ENCODE results near the gene ITGB5.

ITGB5 gene

GRCh38 chr3:124867511-124867910 lies 19.7 kb downstream of the ITGB5 start:
- DNase-seq (ENCODE audit: low read depth, low spot score) = no peak

DNA sequence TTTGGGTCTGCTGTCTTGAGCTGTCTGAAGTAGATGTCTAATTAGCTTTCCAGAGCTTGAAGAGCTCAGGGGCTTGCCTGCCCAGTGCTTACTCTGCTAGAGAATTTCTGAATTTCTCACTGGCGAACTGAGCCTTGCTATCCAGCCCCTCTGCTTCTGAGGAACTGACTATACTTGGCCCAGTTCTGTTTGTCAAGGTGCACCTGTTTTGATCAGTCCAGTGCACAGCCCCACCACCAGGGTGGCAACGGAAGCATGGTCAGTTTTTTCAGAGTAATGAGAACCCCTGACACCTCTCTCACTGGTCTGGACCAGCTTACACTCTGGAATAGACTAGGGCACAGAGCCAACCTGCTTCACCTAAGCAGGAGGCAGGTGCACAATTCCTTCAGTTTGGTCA lies 25.2 kb downstream of the ITGB5 start:
- DNase-seq (ENCODE audit: low read depth, low spot score) = no peak

DNA sequence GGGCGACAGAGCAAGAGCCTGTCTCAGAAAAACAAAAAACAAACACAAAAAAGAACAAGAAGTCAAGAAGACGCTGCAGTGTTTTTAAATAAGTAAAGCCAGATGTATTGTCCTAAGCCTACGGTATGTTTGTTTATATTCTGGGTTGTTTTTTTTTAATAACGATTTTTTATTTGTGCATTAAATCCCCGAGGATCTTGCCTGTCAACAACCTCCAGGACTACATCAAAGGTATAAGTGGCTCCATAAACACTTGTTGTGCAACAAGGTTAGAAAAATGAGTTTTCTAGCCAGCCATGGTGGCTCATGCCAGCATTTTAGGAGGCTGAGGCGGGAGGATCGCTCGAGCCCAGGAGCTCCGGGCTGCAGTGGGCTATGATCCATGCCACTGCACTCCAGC lies 26.1 kb downstream of the ITGB5 start:
- DNase-seq (ENCODE audit: low read depth, low spot score) = no peak

- no peak for DNase-seq (ENCODE audit: low read depth, low spot score)
Observed at GRCh38 chr3:124860599-124860998, 26.6 kb downstream of the ITGB5 start.

DNA sequence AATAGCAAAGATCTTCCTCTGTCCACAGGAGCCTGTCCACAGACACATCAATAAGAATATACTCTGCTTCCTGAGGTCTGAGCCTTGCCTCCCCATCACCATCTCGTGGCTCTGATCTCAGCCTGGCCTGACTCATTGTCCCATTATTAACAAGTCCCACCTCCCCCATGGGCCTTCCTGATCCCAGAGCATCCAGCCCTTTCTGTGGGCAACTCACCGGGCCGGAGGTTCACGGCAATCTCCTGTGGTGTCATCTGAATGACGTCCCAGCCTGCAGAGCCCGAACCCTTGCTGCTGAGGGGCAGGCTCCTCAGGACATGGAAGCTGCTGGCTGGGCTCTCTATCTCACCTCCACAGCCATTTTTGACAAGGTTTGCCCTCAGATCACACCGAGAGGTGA lies 28.1 kb downstream of the ITGB5 start:
- DNase-seq (ENCODE audit: low read depth, low spot score) = no peak

DNA sequence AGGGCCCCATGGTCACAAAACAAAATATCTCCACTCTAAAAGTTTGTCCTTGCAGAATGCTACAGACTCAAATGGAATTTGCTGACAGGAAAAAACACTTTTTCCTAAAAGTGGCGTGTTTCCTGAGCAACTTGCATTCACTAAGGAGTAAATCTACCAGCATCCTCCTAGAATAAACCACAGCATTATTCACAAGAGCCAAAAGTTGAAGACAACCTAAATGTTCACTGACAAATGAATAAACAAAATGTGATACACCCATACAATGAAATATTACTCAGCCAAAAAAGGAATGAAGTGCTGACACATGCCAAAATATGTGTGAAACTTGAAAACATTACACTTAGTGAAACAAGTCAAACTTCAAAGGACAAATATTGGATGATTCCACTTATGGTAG lies 28.9 kb downstream of the ITGB5 start:
- DNase-seq (ENCODE audit: low read depth, low spot score) = no peak

GRCh38 chr3:124856677-124857076 lies 30.5 kb downstream of the ITGB5 start:
- no peak for DNase-seq (ENCODE audit: low read depth, low spot score)

DNA sequence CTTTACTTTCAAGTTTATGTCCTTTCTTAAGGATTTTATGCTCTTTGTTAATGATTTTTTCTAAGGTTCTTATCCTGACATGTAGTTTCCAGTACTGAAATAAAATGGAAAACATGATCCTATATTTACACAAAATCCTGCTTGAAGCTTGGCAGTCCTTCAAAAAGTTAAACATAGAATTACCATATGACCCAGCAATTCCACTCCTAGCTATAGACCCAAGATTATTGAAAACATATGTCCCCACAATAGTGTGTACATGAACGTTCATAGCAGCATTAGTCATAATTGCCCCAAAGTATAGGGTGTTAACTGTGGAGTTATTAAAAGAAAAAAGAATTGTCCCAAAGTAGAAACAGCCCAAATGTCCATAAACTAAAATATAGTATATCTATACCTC lies 33.2 kb downstream of the ITGB5 start:
- no peak for DNase-seq (ENCODE audit: low read depth, low spot score)

DNA sequence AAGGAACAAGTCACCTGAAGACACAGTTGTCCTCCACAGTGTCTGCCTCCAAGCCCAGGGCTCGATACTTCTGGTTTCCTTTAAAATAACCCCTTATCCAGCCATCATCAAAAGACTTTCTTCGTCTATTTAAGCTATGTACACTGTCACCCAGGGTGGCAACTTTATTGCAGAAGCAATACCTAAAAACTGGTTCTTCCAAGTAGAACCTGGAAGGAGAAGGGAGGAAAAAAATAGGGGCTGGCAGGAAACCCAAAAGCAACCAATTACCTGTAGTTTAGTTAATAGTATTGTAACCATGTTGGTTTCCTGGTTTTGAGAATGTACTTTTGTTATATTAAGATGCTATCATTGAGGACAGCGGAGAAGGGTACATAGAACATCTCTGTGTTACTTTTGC lies 33.7 kb downstream of the ITGB5 start:
- no peak for DNase-seq (ENCODE audit: low read depth, low spot score)

GRCh38 chr3:124851905-124852304 lies 35.3 kb downstream of the ITGB5 start:
- no peak for DNase-seq (ENCODE audit: low read depth, low spot score)

DNA sequence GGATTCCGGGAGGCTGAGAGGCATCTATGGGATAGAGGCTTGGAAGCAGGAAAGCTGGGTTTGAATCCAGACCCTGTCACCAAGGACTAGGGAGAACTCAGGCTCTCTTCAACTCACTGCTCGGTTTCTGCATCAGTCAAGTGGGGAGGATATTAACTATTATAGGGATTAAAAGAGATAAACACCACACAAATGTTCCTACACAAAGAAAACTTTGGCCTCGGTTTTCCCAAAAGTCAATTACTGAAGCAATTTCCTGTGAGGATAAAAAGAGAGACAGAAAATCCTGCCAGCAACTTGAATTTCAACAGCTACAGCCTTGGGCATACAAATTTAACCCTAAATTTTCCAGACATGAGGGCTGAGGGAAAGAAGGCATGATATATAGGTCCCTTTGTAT lies 36.0 kb downstream of the ITGB5 start:
- DNase-seq (ENCODE audit: low read depth, low spot score) = no peak

DNA sequence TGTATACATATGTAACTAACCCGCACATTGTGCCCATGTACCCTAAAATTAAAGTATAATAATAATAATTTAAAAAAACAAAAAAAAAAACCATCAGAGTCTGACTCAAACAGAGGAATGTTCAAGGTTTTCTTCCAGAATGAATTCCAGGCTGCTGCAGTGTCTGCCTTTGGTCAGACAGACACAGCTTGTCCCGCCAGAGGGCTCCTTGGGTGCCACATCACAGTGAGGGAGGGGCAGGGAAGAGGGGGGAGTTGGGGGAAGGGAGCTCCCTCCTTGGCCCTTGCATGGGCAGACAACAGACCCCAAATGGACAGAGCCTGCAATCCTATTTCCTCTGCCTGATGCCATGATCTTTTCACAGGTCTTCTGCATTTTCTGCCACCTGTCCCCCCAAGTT lies 36.5 kb downstream of the ITGB5 start:
- DNase-seq (ENCODE audit: low read depth, low spot score) = no peak

GRCh38 chr3:124850212-124850611 lies 37.0 kb downstream of the ITGB5 start:
- no peak for DNase-seq (ENCODE audit: low read depth, low spot score)

- DNase-seq (ENCODE audit: low read depth, low spot score) = no peak
Observed at GRCh38 chr3:124848300-124848699, 38.9 kb downstream of the ITGB5 start.

DNA sequence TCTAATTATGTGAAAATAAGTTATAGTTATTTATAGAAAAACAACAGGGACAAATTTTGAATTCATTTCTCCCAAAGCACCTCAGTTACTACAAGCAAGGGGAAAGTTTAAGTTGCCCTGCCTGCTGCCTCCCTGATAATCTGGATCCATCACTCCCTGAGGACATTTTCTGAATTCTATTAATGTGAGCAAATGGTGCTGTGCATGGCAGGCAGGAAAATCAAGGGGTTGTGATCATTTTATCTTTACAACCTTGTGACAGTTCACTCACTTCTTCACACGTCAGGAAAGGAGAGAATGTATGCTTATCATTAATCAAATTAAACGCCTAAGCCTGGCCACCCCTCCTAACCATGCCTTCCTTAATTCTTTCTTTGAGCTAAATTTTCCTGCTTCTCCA lies 39.3 kb downstream of the ITGB5 start:
- DNase-seq (ENCODE audit: low read depth, low spot score) = no peak

- DNase-seq (ENCODE audit: low read depth, low spot score) = no peak
Observed at GRCh38 chr3:124847051-124847450, 40.1 kb downstream of the ITGB5 start.

GRCh38 chr3:124846189-124846588 lies 41.0 kb downstream of the ITGB5 start:
- DNase-seq (ENCODE audit: low read depth, low spot score) = no peak

DNA sequence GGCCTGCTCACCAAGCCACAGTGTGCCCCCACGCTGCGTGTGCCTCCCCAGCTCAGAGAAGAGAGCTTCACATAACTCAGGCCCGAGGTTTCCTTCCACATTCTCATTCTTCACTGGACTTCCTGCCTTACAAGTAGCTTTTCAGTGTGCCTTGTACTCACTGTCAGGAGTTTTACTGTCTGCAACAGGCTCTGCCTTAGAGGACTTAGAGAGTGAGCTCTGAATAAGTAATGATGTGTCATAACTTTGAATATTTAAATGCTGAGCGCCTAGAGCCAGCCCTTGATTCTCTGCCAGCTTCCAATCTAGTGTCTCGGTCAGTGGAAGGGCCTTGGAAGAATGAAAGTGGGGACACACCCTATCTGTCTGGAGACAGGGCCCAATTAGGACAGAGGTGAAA lies 41.8 kb downstream of the ITGB5 start:
- no peak for DNase-seq (ENCODE audit: low read depth, low spot score)

DNA sequence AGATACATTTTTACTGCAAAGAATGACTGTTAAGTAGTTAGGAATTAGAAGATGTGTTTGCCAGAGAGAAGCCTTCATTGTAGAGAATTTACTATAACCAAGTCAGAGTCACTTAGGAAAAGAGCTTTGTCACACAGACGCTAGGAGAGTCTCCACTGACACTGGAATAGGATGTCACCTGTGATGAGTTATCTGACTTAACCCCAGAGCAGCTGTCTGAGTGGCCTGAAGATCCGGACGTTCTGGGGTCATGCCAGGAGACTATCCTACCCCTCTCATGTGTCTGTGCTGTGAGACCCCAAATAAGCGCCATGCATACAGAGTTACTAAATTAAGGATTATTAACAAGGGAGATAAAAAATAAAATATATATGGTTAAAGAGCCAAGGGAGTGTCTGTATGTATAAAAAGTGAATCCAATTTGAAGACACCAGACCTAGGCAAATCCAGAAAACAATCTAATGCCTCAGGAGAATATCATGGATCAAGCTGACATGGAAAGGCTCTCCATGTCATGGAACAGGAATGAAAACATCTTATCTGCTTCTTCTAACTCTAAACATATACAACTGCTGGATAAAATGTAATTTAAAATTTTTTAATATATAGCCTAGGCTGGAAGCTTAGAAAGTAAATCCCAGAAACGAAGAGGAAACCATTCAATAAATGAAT lies 43.5 kb downstream of the ITGB5 start:
- no peak for DNase-seq (ENCODE audit: low read depth, low spot score)

- DNase-seq (ENCODE audit: low read depth, low spot score) = no peak
Observed at GRCh38 chr3:124843047-124843446, 44.1 kb downstream of the ITGB5 start.

DNA sequence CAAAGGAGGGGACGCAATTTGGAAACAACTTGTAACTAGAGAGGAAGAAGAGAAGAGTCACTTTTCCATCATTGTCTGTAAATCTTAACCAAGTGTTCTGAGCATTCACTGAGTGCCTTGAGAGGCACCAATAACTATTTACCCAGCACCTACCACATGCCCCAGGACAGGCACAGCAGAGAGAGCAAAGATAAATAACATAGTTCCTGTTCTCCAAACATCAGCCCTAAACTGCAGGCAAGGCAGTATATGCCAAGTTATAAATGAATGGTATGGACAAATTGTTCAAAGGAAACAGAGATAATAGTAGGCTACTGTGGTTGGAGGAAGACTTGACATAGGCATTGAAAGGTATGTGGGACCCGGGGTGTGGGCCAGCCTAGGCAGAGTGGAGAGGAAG lies 45.6 kb downstream of the ITGB5 start:
- no peak for DNase-seq (ENCODE audit: low read depth, low spot score)

- no peak for DNase-seq (ENCODE audit: low read depth, low spot score)
Observed at GRCh38 chr3:124840331-124840730, 46.8 kb downstream of the ITGB5 start.

- DNase-seq (ENCODE audit: low read depth, low spot score) = no peak
Observed at GRCh38 chr3:124839896-124840295, 47.3 kb downstream of the ITGB5 start.

GRCh38 chr3:124838963-124839362 lies 48.2 kb downstream of the ITGB5 start:
- DNase-seq (ENCODE audit: low read depth, low spot score) = no peak
